PC-9 (cell line): ENCODE results near the gene CETN3. TPM values are rescaled to one million over a fixed set of nuclear protein-coding genes. Genes with fewer than 3 reads are reported as not detected.

ENCODE experiments used
- BruUV-seq: library from RNA; stranded (reverse); fragments of 400-500 nt; replicated peaks from 2 replicates; lab custom pipeline; 2021; lab: Mats Ljungman, UMichigan
- CTCF ChIA-PET: fragments of 300-600 bp; sonication (Branson Sonifier 250); formaldehyde crosslinking; loops from one replicate; lab custom pipeline; 2022; ENCODE audit warnings: antibody characterized with exemption; lab: Charles Lee
- POLR2A ChIA-PET: fragments of 300-600 bp; sonication (Branson Sonifier 250); formaldehyde crosslinking; loops from one replicate; lab custom pipeline; 2022; ENCODE audit warnings: antibody characterized with exemption; ENCODE audit not compliant: unreplicated experiment; lab: Charles Lee
- DNase-seq, 2 experiments: peaks; one replicate each; pipeline versions ENCODE4 v3.0.0 to v3.0.0-alpha.2; 2015 to 2022; ENCODE audit warnings: mixed read lengths in 1 of 2
- H2AFZ ChIP-seq: fragments of 200-600 bp; sonication (generic); 2 replicates; pipeline ENCODE4 v1.8.1; 2017; ENCODE audit warnings: antibody characterized with exemption
- H3F3A ChIP-seq: fragments of 200-600 bp; sonication (generic); 2 replicates; pipeline ENCODE4 v1.8.1; 2017; ENCODE audit warnings: antibody characterized with exemption, mild to moderate bottlenecking, low read depth; ENCODE audit not compliant: insufficient read depth
- H3K27ac ChIP-seq: fragments of 200-600 bp; sonication (generic); 2 replicates; pipeline ENCODE4 v1.6.1; 2016; ENCODE audit warnings: mixed run types
- H3K27me3 ChIP-seq: fragments of 200-600 bp; sonication (generic); 2 replicates; pipeline ENCODE4 v1.6.1; 2016; ENCODE audit warnings: low read depth, mixed run types; ENCODE audit not compliant: insufficient read depth
- H3K36me3 ChIP-seq: fragments of 200-600 bp; sonication (generic); 2 replicates; pipeline ENCODE4 v1.6.1; 2016; ENCODE audit warnings: low read depth, mixed run types
- H3K4me1 ChIP-seq: fragments of 200-600 bp; sonication (generic); replicated peaks from 2 replicates; pipeline ENCODE4 v1.6.1; 2016; ENCODE audit warnings: mixed run types; ENCODE audit not compliant: insufficient read depth
- H3K4me2 ChIP-seq: fragments of 200-600 bp; sonication (generic); 2 replicates; pipeline ENCODE4 v1.6.1; 2017; ENCODE audit warnings: mixed run types
- H3K4me3 ChIP-seq: fragments of 200-600 bp; sonication (generic); 2 replicates; pipeline ENCODE4 v1.6.1; 2016; ENCODE audit warnings: mixed run types
- H3K79me2 ChIP-seq: fragments of 200-600 bp; sonication (generic); 2 replicates; pipeline ENCODE4 v1.6.1; 2017; ENCODE audit warnings: low read depth, mixed run types
- H3K9me2 ChIP-seq: fragments of 200-600 bp; sonication (generic); 2 replicates; pipeline ENCODE4 v1.8.1; 2017; ENCODE audit warnings: mild to moderate bottlenecking; ENCODE audit not compliant: insufficient read depth
- H3K9me3 ChIP-seq: fragments of 200-600 bp; sonication (generic); 2 replicates; pipeline ENCODE4 v1.8.1; 2016; ENCODE audit warnings: low read depth; ENCODE audit not compliant: insufficient read depth
- H4K20me1 ChIP-seq: fragments of 200-600 bp; sonication (generic); 2 replicates; pipeline ENCODE4 v1.8.1; 2017; ENCODE audit not compliant: insufficient read depth
- CTCF ChIP-seq: fragments of 200-600 bp; sonication (generic); conservative IDR thresholded peaks from 2 replicates; pipeline ENCODE4 v1.6.1; 2017; ENCODE audit warnings: mixed run types, antibody characterized with exemption, mild to moderate bottlenecking, moderate library complexity
- EZH2 ChIP-seq: fragments of 200-600 bp; sonication (generic); IDR thresholded peaks from 2 replicates; pipeline ENCODE4 v1.8.0; 2017; ENCODE audit warnings: antibody characterized with exemption, low read depth
- intact Hi-C: fragments of 100-400 bp; cut with micrococcal nuclease; formaldehyde crosslinking; loops from one replicate; pipeline ENCODE4 v1.10.0; 2022; ENCODE audit not compliant: unreplicated experiment
- total RNA-seq: library from RNA; stranded (reverse); gene quantifications from 2 replicates; pipeline ENCODE4 v1.2.3, GENCODE V29; 2021

Gene CETN3
- total RNA-seq, 1 experiment from 2014 or later, result 35.6 TPM

GRCh38 chr5:90406466-90406865 is 3.1 kb downstream of the CETN3 start:
- H4K20me1 ChIP-seq, result no peaks in the 10 kb centered on the region
- ChIA-PET CTCF (no interaction called here), POLR2A (no interaction called here)
- BruUV-seq, result no TSS peak
- H3K27ac ChIP-seq, result no peak overlapping the region
- H3K4me3 ChIP-seq, result no peak overlapping the region
- no peaks in the 10 kb centered on the region for H3K27me3 ChIP-seq
- H3K4me2 ChIP-seq, result no peak overlapping the region
- intact Hi-C loops, result no loop called here
- TF ChIP-seq CTCF (no peak), EZH2 (no peak)
- 0 out of 2 replicates have a peak, but pooled peaks cover 19% of the 10 kb centered on the region for H3K36me3 ChIP-seq
- no peak for DNase-seq
- 0 out of 2 replicates have a peak, but pooled peaks cover 3% of the 10 kb centered on the region for H3F3A ChIP-seq
- H2AFZ ChIP-seq, result no peak overlapping the region
- peaks cover 17% of the 10 kb centered on the region; the same call in 1 of the 2 replicates for H3K79me2 ChIP-seq
- H3K9me3 ChIP-seq, result no peaks in the 10 kb centered on the region
- H3K4me1 ChIP-seq, result peaks cover 29% of the 10 kb centered on the region; the same call in 1 of the 2 replicates
- H3K9me2 ChIP-seq, result no peaks in the 10 kb centered on the region

GRCh38 chr5:90402521-90403255 is 6.9 kb downstream of the CETN3 start:
- Histone ChIP-seq H3K27me3 (no peaks in the 10 kb centered on the region), H3K9me3 (no peaks in the 10 kb centered on the region), H2AFZ (no peak overlapping the region), H4K20me1 (no peaks in the 10 kb centered on the region), H3K4me2 (no peak overlapping the region), H3K79me2 (peaks cover 5% of the 10 kb centered on the region; the same call in 1 of the 2 replicates), H3F3A (0 out of 2 replicates have a peak, but pooled peaks cover 3% of the 10 kb centered on the region), H3K9me2 (no peaks in the 10 kb centered on the region), H3K4me3 (no peak overlapping the region), H3K27ac (no peak overlapping the region), H3K36me3 (peaks cover 22% of the 10 kb centered on the region; the same call in 1 of the 2 replicates), H3K4me1 (0 out of 2 replicates have a peak, but pooled peaks cover 11% of the 10 kb centered on the region)
- no peak for DNase-seq
- ChIA-PET CTCF (no interaction called here), POLR2A (no interaction called here)
- no peak for TF ChIP-seq EZH2
- TF ChIP-seq CTCF, result no peak
- BruUV-seq, result no TSS peak
- intact Hi-C loops, result no loop called here

- H3K27me3 ChIP-seq, result no peaks in the 10 kb centered on the region
- 0 out of 2 replicates have a peak, but pooled peaks cover 3% of the 10 kb centered on the region for H3F3A ChIP-seq
- no peaks in the 10 kb centered on the region for H4K20me1 ChIP-seq
- H3K27ac ChIP-seq, result no peak overlapping the region
- no peaks in the 10 kb centered on the region for H3K4me1 ChIP-seq
- no peak overlapping the region for H2AFZ ChIP-seq
- peaks cover 8% of the 10 kb centered on the region; the same call in 1 of the 2 replicates for H3K36me3 ChIP-seq
- intact Hi-C loops, result no loop called here
- no peak for DNase-seq
- TF ChIP-seq CTCF, result no peak
- no peak for TF ChIP-seq EZH2
- no peaks in the 10 kb centered on the region for H3K79me2 ChIP-seq
- no peaks in the 10 kb centered on the region for H3K9me3 ChIP-seq
- H3K9me2 ChIP-seq, result no peaks in the 10 kb centered on the region
- H3K4me2 ChIP-seq, result no peak overlapping the region
- CTCF ChIA-PET, result no interaction called here
- no TSS peak for BruUV-seq
- H3K4me3 ChIP-seq, result no peak overlapping the region
- POLR2A ChIA-PET, result no interaction called here
Measured at GRCh38 chr5:90399251-90399650, 10.3 kb downstream of the CETN3 start.
